ENCODE results near the gene APLF. TPM values are rescaled to one million over a fixed set of nuclear protein-coding genes. Genes with fewer than 3 reads are reported as not detected.

The APLF gene
- total RNA-seq, 1 experiment from 2014 or later: 5.3 TPM

GRCh38 chr2:68605939-68606338 lies 138.6 kb downstream of the APLF start:
- Histone ChIP-seq H3K4me3 (ENCODE audit: low read length) (no peak overlapping the region), H3K27me3 (ENCODE audit: low read length) (no peaks in the 10 kb centered on the region), H3K36me3 (ENCODE audit: insufficient read depth, low read length) (no peaks in the 10 kb centered on the region), H3K27ac (ENCODE audit: low read length) (no peak overlapping the region), H3K4me2 (ENCODE audit: low read depth, low read length, poor library complexity, severe bottlenecking) (no peak overlapping the region), H3K79me2 (ENCODE audit: low read length) (no peaks in the 10 kb centered on the region), H3K9me3 (ENCODE audit: low read length) (peaks cover 7% of the 10 kb centered on the region; the same call in 1 of the 2 replicates), H4K20me1 (ENCODE audit: insufficient read depth, low read depth, low read length) (no peaks in the 10 kb centered on the region), H3K9me2 (replicated peaks; ENCODE audit: insufficient read depth, low read length) (no peaks in the 10 kb centered on the region), H3K4me1 (ENCODE audit: low read length) (no peaks in the 10 kb centered on the region), H2AFZ (ENCODE audit: low read length) (no peak overlapping the region), H3K9ac (ENCODE audit: low read length) (no peak overlapping the region)
- DNase-seq: no peak

GRCh38 chr2:68606759-68607158 lies 139.4 kb downstream of the APLF start:
- H3K27me3 ChIP-seq (ENCODE audit: low read length): no peaks in the 10 kb centered on the region
- no peaks in the 10 kb centered on the region for H3K79me2 ChIP-seq (ENCODE audit: low read length)
- no peak overlapping the region for H3K4me2 ChIP-seq (ENCODE audit: low read depth, low read length, poor library complexity, severe bottlenecking)
- no peak overlapping the region for H3K4me3 ChIP-seq (ENCODE audit: low read length)
- no peaks in the 10 kb centered on the region for H3K9me2 ChIP-seq (replicated peaks; ENCODE audit: insufficient read depth, low read length)
- no peaks in the 10 kb centered on the region for H4K20me1 ChIP-seq (ENCODE audit: insufficient read depth, low read depth, low read length)
- H2AFZ ChIP-seq (ENCODE audit: low read length): no peak overlapping the region
- peaks cover 7% of the 10 kb centered on the region; the same call in 1 of the 2 replicates for H3K9me3 ChIP-seq (ENCODE audit: low read length)
- DNase-seq: no peak
- H3K9ac ChIP-seq (ENCODE audit: low read length): no peak overlapping the region
- no peaks in the 10 kb centered on the region for H3K36me3 ChIP-seq (ENCODE audit: insufficient read depth, low read length)
- no peak overlapping the region for H3K27ac ChIP-seq (ENCODE audit: low read length)
- H3K4me1 ChIP-seq (ENCODE audit: low read length): no peaks in the 10 kb centered on the region

GRCh38 chr2:68607837-68608236 lies 140.5 kb downstream of the APLF start:
- Histone ChIP-seq H3K79me2 (ENCODE audit: low read length) (no peaks in the 10 kb centered on the region), H3K27me3 (ENCODE audit: low read length) (no peaks in the 10 kb centered on the region), H4K20me1 (ENCODE audit: insufficient read depth, low read depth, low read length) (no peaks in the 10 kb centered on the region), H3K4me1 (ENCODE audit: low read length) (no peaks in the 10 kb centered on the region), H3K4me3 (ENCODE audit: low read length) (no peak overlapping the region), H3K9me2 (replicated peaks; ENCODE audit: insufficient read depth, low read length) (no peaks in the 10 kb centered on the region), H3K36me3 (ENCODE audit: insufficient read depth, low read length) (no peaks in the 10 kb centered on the region), H2AFZ (ENCODE audit: low read length) (no peak overlapping the region), H3K9me3 (ENCODE audit: low read length) (peaks cover 7% of the 10 kb centered on the region; the same call in 1 of the 2 replicates), H3K4me2 (ENCODE audit: low read depth, low read length, poor library complexity, severe bottlenecking) (no peak overlapping the region), H3K9ac (ENCODE audit: low read length) (no peak overlapping the region), H3K27ac (ENCODE audit: low read length) (no peak overlapping the region)
- no peak for DNase-seq

- H3K79me2 ChIP-seq (ENCODE audit: low read length): no peaks in the 10 kb centered on the region
- no peak overlapping the region for H3K9ac ChIP-seq (ENCODE audit: low read length)
- H3K4me2 ChIP-seq (ENCODE audit: low read depth, low read length, poor library complexity, severe bottlenecking): no peak overlapping the region
- H3K36me3 ChIP-seq (ENCODE audit: insufficient read depth, low read length): no peaks in the 10 kb centered on the region
- no peak for DNase-seq
- no peaks in the 10 kb centered on the region for H3K27me3 ChIP-seq (ENCODE audit: low read length)
- no peak overlapping the region for H3K4me3 ChIP-seq (ENCODE audit: low read length)
- H4K20me1 ChIP-seq (ENCODE audit: insufficient read depth, low read depth, low read length): no peaks in the 10 kb centered on the region
- no peaks in the 10 kb centered on the region for H3K4me1 ChIP-seq (ENCODE audit: low read length)
- no peak overlapping the region for H3K27ac ChIP-seq (ENCODE audit: low read length)
- peak overlapping the region; percentile 19; the same call in 1 of the 2 replicates for H2AFZ ChIP-seq (ENCODE audit: low read length)
- H3K9me3 ChIP-seq (ENCODE audit: low read length): peaks cover 7% of the 10 kb centered on the region; the same call in 1 of the 2 replicates
- no peaks in the 10 kb centered on the region for H3K9me2 ChIP-seq (replicated peaks; ENCODE audit: insufficient read depth, low read length)
Observed at GRCh38 chr2:68612765-68613519, 145.6 kb downstream of the APLF start.

GRCh38 chr2:68620772-68621171 lies 153.4 kb downstream of the APLF start:
- no peak for DNase-seq
- no peaks in the 10 kb centered on the region for H3K27me3 ChIP-seq (ENCODE audit: low read length)
- no peak overlapping the region for H3K4me3 ChIP-seq (ENCODE audit: low read length)

GRCh38 chr2:68623820-68624219 lies 156.4 kb downstream of the APLF start:
- no peaks in the 10 kb centered on the region for H3K27me3 ChIP-seq (ENCODE audit: low read length)

More at GRCh38 chr2:68620772-68621171, 153.4 kb downstream of the APLF start:
- H2AFZ ChIP-seq (ENCODE audit: low read length): no peak overlapping the region
- H3K9me2 ChIP-seq (replicated peaks; ENCODE audit: insufficient read depth, low read length): no peaks in the 10 kb centered on the region
- no peaks in the 10 kb centered on the region for H4K20me1 ChIP-seq (ENCODE audit: insufficient read depth, low read depth, low read length)
- no peak overlapping the region for H3K9ac ChIP-seq (ENCODE audit: low read length)
- H3K36me3 ChIP-seq (ENCODE audit: insufficient read depth, low read length): no peaks in the 10 kb centered on the region
- H3K4me1 ChIP-seq (ENCODE audit: low read length): no peaks in the 10 kb centered on the region
- H3K4me2 ChIP-seq (ENCODE audit: low read depth, low read length, poor library complexity, severe bottlenecking): no peak overlapping the region
- H3K9me3 ChIP-seq (ENCODE audit: low read length): no peaks in the 10 kb centered on the region; the same call in 1 of the 2 replicates
- no peaks in the 10 kb centered on the region for H3K79me2 ChIP-seq (ENCODE audit: low read length)
- H3K27ac ChIP-seq (ENCODE audit: low read length): no peak overlapping the region

GRCh38 chr2:68627615-68628014 lies 160.2 kb downstream of the APLF start:
- Histone ChIP-seq H3K9ac (ENCODE audit: low read length) (no peak overlapping the region), H3K4me3 (ENCODE audit: low read length) (no peak overlapping the region), H3K79me2 (ENCODE audit: low read length) (no peaks in the 10 kb centered on the region), H3K9me3 (ENCODE audit: low read length) (no peaks in the 10 kb centered on the region; the same call in 1 of the 2 replicates), H3K27ac (ENCODE audit: low read length) (no peak overlapping the region), H3K4me2 (ENCODE audit: low read depth, low read length, poor library complexity, severe bottlenecking) (no peak overlapping the region), H3K36me3 (ENCODE audit: insufficient read depth, low read length) (no peaks in the 10 kb centered on the region; the same call in 1 of the 2 replicates), H3K9me2 (replicated peaks; ENCODE audit: insufficient read depth, low read length) (no peaks in the 10 kb centered on the region), H2AFZ (ENCODE audit: low read length) (no peak overlapping the region), H3K27me3 (ENCODE audit: low read length) (no peaks in the 10 kb centered on the region), H4K20me1 (ENCODE audit: insufficient read depth, low read depth, low read length) (no peaks in the 10 kb centered on the region), H3K4me1 (ENCODE audit: low read length) (no peaks in the 10 kb centered on the region)
- DNase-seq: no peak

More at GRCh38 chr2:68623820-68624219, 156.4 kb downstream of the APLF start:
- Histone ChIP-seq H3K4me1 (ENCODE audit: low read length) (no peaks in the 10 kb centered on the region), H3K36me3 (ENCODE audit: insufficient read depth, low read length) (no peaks in the 10 kb centered on the region; the same call in 1 of the 2 replicates), H3K9me3 (ENCODE audit: low read length) (no peaks in the 10 kb centered on the region; the same call in 1 of the 2 replicates), H3K79me2 (ENCODE audit: low read length) (no peaks in the 10 kb centered on the region), H3K27ac (ENCODE audit: low read length) (no peak overlapping the region), H3K9me2 (replicated peaks; ENCODE audit: insufficient read depth, low read length) (no peaks in the 10 kb centered on the region), H3K9ac (ENCODE audit: low read length) (no peak overlapping the region), H4K20me1 (ENCODE audit: insufficient read depth, low read depth, low read length) (no peaks in the 10 kb centered on the region), H3K4me3 (ENCODE audit: low read length) (no peak overlapping the region), H2AFZ (ENCODE audit: low read length) (no peak overlapping the region), H3K4me2 (ENCODE audit: low read depth, low read length, poor library complexity, severe bottlenecking) (no peak overlapping the region)
- no peak for DNase-seq
